Fibroblast of skin of back (primary cell): ENCODE data around the gene PPP1R12C.
A peak's percentile ranks its signal among the peaks of the same experiment; 100 is the strongest.
"Not testable (repeated sequence)": the region's sequence is repeated elsewhere in the genome, so short reads cannot be mapped to it uniquely, and the experiment has no call there.

Experiments used
- DNase-seq: peaks from one replicate; pipeline ENCODE4 v3.0.0-alpha.2; 2013

Gene PPP1R12C

GRCh38 chr19:55071129-55071502, 46.3 kb downstream of the PPP1R12C start:
- DNase-seq: peak; percentile 65

GRCh38 chr19:55070466-55071128, 46.8 kb downstream of the PPP1R12C start:
- DNase-seq: no peak

GRCh38 chr19:55069865-55070197, 47.6 kb downstream of the PPP1R12C start:
- no peak for DNase-seq

- DNase-seq: peak; percentile 40
These were observed 48.2 kb downstream of the PPP1R12C start for GRCh38 chr19:55068950-55069864.

DNA sequence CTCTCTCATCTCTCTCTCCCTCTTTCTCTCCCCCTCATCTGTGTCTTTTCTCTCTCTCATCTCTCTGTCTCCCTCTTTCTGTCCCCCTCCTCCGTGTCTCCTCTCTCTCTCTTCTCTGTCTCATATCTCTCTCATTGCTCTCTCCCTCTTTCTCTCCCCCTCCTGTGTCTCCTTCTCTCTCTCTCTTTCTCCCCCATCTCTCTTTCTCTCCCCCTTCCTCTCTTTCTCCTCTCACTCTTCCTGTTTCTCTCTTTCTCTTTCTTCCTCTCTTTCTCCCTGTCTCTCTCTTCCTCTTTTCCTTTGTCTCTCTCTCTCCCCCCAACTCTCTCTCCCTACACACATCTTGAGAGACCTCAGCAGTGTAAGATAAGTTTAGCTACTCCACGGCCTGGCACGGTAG, 49.6 kb downstream of the PPP1R12C start:
- DNase-seq: no peak

- no peak for DNase-seq
These were observed 51.2 kb downstream of the PPP1R12C start for GRCh38 chr19:55066107-55066709.

- not testable (repeated sequence) for DNase-seq
These were observed 51.9 kb downstream of the PPP1R12C start for GRCh38 chr19:55065516-55065915.

GRCh38 chr19:55063492-55063843, 54.0 kb downstream of the PPP1R12C start:
- DNase-seq: no peak

GRCh38 chr19:55062735-55063491, 54.5 kb downstream of the PPP1R12C start, which contains the start of gene RDH13:
Gene RDH13 (minus strand): TSS chr19:55063148. CDS start chr19:55063032, 116 bp downstream.
- DNase-seq: peak; percentile 92

DNA sequence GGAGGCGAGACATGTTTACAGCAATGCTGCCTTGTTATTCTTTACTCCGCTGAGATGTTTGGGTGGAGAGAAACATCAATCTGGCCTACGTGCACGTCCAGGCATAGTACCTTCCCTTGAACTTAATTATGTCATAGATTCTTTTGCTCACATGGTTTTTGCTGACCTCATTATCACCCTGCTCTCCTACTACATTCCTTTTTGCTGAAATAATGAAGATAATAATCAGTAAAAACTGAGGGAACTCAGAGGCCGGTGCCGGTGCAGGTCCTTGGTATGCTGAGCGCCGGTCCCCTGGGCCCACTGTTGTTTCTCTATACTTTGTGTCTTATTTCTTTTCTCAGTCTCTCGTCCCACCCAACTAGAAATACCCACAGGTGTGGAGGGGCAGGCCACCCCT, 57.1 kb downstream of the PPP1R12C start:
- not testable (repeated sequence) for DNase-seq

DNA sequence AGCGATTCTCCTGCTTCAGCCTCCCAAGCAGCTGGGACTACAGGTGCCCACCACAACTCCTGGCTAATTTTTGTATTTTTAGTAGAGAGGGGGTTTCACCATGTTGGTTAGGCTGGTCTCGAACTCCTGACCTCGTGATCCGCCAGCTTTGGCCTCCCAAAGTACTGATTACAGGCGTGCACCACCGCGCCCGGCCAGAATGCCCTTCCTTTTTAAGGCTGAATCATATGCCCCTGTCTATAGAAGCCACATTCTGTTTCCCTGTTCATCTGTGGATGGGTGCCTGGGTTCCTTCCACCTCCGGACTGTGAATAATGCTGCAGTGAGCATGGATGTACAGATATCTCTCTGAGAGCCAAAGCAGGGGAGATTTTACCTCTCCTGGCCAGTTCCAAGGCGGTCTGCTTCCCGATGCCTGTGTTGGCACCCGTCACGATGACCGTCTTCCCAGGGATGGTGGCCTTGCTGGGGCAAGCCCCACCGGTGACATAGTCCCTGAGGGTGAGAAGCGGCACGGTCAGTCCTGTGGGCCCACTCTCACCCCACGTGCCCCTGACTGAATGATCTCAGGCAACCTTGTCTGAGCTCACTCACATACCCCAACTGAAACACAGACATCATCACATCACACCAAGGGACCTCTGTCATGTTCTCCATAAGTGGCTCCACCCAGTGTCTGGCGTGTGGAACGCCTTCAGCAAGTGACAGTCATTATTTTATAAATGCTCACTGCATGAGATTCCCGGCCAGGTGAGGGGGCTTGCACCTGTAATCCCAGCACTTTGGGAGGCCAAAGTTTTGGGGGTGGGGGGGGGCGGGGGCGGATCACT, 58.4 kb downstream of the PPP1R12C start:
- no peak for DNase-seq

- DNase-seq: no peak
These were observed 60.6 kb downstream of the PPP1R12C start for GRCh38 chr19:55056827-55057226.

DNA sequence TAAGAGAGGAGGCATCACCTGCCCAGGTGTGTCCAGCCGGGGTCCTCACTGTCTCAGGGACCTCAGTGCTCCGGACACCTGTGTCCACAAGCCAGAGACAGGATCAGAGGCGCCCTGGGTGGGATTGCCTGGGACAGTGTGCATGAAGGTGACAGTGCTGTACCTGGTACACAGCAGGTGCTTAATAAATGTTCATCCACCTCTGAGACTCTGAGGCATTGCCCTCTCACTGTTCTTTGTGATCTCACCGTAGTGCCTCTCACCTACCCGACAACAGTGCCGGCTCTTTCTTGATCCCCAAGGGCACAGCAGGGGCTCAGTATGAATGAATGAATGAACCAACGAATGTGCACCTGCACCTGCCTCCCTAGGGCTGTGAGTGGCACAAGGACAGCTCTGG, 63.7 kb downstream of the PPP1R12C start:
- no peak for DNase-seq

DNA sequence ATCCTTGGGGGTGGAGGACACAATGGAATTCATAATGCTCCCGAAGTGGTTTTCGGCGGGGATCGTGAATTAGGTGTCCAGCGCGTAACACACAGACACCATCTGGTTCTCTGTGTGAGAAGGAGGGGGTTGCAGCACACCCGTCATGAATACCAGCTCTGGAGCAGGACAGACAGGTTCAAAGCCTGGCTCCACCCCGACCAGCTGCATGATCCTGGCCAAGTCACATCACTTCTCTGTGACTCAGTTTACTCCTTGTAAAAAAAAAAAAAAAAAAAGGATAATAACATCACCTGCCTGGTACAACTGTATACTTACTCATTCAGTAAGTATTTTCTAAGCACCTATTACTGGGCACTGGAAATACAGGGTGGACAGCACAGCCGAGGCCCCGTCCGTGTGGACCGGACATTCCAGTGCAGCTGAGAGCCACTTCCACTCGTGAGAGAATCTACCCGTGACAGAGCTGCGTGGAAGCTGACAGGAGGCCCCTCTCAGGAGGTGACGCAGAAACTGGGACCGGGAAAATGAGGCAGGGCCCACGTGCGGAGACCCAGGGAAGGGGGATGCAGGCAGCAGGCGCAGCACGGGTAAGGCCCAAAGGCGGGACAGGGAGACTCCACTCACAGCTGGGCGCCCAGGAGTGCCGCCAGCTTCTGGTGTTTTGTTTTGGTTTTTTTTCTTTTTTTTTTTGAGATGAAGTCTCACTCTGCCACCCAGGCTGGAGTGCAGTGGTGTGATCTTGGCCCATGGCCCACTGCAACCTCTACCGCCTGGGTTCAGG, 66.5 kb downstream of the PPP1R12C start:
- no peak for DNase-seq

DNA sequence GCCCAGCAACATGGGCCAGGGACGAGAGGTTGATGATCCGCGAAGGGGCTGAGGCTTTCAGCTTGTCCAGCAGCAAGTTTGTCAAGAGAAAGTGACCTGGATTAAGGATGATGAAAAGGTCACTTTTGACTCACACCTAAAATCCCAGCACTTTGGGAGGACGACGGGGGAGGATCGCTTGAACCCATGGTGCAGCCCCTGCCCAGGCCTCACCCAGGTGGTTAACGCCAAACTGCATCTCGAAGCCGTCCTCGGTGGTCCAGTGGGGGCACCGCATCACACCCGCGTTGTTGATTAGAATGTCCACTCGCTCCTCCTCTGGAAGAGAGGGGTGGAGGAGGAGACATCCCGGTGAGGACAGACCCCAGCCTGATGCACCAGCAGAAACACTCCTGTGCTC, 69.0 kb downstream of the PPP1R12C start:
- no peak for DNase-seq

DNA sequence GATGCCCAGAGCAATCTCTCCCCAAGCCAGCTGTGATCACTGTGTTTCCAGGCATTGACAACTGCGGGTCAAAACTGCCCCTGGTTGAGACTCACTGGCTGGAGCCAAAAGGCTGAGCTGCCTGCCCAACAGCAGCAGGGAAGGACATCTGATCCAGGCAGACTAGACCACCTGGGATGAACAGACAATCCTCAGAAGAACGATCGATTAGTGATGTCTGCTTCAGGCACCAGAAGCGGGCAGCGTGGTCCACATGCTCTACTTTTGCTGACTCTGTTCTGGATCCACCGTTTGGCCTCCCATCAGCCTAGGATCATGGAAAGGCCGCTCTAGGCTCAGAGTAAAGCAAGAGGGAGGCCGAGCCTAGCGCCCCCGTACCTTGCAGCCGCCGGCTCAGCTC, 69.5 kb downstream of the PPP1R12C start:
- DNase-seq: no peak

GRCh38 chr19:55046975-55047622, 70.3 kb downstream of the PPP1R12C start:
- DNase-seq: no peak

DNA sequence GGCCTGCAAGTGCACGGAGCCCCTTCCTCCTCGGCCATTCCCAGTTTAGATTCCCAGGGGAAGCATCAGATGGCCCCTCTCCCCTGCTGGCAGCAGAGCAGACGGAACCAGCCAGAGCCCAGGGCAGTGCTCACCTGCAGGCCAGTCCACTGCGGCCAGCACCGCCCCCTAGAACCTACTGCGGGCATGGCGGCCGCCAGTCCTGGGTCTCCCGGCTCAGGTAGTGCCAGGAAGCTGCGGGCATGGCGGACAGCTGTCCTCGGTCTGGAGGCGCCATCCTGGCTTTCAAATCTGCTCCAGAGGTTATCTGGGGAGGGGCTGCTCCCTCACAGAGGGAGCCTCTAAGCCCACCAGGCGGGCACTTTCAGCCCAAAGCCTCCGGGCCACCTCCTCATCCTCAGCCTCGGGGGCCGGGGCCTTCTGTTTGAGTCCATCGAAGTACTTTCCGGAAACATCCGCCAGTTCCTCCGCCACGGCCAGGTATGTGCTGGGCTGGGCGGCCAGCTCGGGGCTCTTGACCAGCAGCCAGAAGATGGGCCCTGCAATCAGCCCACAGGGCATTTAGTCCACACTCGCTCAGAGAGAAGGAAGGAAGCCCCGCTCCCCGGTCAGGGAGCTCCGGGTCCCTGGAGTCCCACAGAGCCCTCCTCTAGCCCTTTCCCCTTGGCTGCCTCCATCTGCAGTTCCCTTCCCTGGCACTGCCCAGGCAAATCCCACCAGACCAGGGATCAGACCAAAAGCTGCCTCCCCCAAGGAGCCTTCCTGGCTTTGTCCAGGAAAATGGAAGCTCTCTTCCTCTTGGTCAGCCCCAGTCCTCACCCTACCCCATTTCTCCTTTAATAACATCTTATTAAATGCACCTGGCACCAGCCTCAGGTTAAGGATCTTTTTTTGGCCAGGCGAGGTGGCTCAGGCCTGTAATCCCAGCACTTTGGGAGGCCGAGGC, 72.4 kb downstream of the PPP1R12C start:
- no peak for DNase-seq

GRCh38 chr19:55044286-55044685, 73.2 kb downstream of the PPP1R12C start:
- DNase-seq: no peak
